OCI-LY3 (cell line): ENCODE measurements around the gene ACAD9.

Experiments
- CTCF ChIP-seq: fragments of 200-600, 300-600 bp; sonication (generic); IDR thresholded peaks from 2 replicates; pipeline ENCODE4 v1.5.1; 2014; ENCODE audit warnings: antibody characterized with exemption, low read length, low read depth
- EZH2phosphoT487 ChIP-seq: fragments of 200-600 bp; shearing (Covaris generic); IDR thresholded peaks from 2 replicates; pipeline ENCODE4 v1.6.1; 2018; ENCODE audit warnings: antibody characterized with exemption, mixed run types, low read depth

- TF ChIP-seq CTCF, result no peak
- TF ChIP-seq EZH2phosphoT487, result no peak
Observed at GRCh38 chr3:128940252-128940651, 60.8 kb downstream of the ACAD9 start.
